ENCODE measurements around the gene SMARCA5.

DNA sequence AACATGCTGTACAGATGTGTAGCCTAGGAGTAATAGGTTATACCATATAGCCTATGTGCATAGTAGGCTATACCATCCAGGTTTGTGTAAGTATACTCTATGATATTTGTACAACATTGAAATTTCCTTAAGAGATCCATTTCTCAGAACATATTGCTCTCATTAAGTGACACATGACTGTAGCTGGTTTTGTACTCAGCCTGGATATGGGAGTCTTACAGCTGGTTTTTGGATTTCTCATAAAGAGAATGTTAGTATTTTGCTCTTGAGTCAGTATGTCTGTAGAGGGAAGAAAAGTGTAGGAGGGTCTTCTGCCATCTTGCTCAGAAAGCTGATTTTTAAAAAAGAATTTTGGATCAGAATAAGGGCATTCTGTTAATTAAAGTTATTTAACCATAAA, 85.3 kb downstream of the SMARCA5 start:
- no peak for TF ChIP-seq POLR2A (IDR thresholded peaks at IDR 0.05)
- TF ChIP-seq EP300 (IDR thresholded peaks at IDR 0.05), result no peak
- TF ChIP-seq, protein P1, sequence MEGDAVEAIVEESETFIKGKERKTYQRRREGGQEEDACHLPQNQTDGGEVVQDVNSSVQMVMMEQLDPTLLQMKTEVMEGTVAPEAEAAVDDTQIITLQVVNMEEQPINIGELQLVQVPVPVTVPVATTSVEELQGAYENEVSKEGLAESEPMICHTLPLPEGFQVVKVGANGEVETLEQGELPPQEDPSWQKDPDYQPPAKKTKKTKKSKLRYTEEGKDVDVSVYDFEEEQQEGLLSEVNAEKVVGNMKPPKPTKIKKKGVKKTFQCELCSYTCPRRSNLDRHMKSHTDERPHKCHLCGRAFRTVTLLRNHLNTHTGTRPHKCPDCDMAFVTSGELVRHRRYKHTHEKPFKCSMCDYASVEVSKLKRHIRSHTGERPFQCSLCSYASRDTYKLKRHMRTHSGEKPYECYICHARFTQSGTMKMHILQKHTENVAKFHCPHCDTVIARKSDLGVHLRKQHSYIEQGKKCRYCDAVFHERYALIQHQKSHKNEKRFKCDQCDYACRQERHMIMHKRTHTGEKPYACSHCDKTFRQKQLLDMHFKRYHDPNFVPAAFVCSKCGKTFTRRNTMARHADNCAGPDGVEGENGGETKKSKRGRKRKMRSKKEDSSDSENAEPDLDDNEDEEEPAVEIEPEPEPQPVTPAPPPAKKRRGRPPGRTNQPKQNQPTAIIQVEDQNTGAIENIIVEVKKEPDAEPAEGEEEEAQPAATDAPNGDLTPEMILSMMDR (IDR thresholded peaks at IDR 0.05), result no peak
- TF ChIP-seq POLR2AphosphoS5 (IDR thresholded peaks at IDR 0.05), result no peak

Measured in suprapubic skin (tissue), 4 donors.